Kidney (tissue), 14 donors: Measurements from ENCODE around the gene ZDBF2. TPM values are rescaled to one million over a fixed set of nuclear protein-coding genes. Genes with fewer than 3 reads are reported as not detected.
A peak's percentile ranks its signal among the peaks of the same experiment; 100 is the strongest.

Source experiments
- DNase-seq, 5 donors: peaks; one replicate each; pipeline ENCODE4 v3.0.0-alpha.2; 2013 to 2020
- FAIRE-seq: peaks from 2 replicates; lab custom pipeline; 2012; peaks lifted over from hg19 to GRCh38; lab: Jason Lieb, UNC
- H3K27ac ChIP-seq, 2 donors: one replicate each; pipeline ENCODE4 v1.7.0; 2013; ENCODE audit warnings: low read depth in 2 of 2, low read length in 2 of 2, inconsistent platforms in 1 of 2
- H3K27me3 ChIP-seq: one replicate; pipeline ENCODE4 v1.7.1; 2013; ENCODE audit warnings: low read length, inconsistent platforms; ENCODE audit not compliant: control insufficient read depth, insufficient read depth
- H3K36me3 ChIP-seq, 3 donors: one replicate each; pipeline versions ENCODE4 v1.7.0 to v1.7.1; 2013; ENCODE audit warnings: low read length in 3 of 3, control low read depth in 1 of 3, inconsistent platforms in 1 of 3; ENCODE audit not compliant: insufficient read depth in 3 of 3, control insufficient read depth in 2 of 3
- H3K4me1 ChIP-seq, 3 donors: one replicate each; pipeline versions ENCODE4 v1.7.0 to v1.7.1; 2013; ENCODE audit warnings: low read length in 3 of 3, inconsistent platforms in 1 of 3, low read depth in 1 of 3; ENCODE audit not compliant: control insufficient read depth in 2 of 3, insufficient read depth in 2 of 3
- H3K4me3 ChIP-seq, 3 donors: one replicate each; pipeline versions ENCODE4 v1.7.0 to v1.8.1; 2013; ENCODE audit warnings: low read length in 3 of 3, control low read depth in 1 of 3, inconsistent platforms in 1 of 3
- H3K9ac ChIP-seq, 3 donors: one replicate each; pipeline versions ENCODE4 v1.7.0 to v1.7.1; 2013; ENCODE audit warnings: low read length in 3 of 3, control low read depth in 1 of 3, inconsistent platforms in 1 of 3
- H3K9me3 ChIP-seq, 3 donors: one replicate each; pipeline versions ENCODE4 v1.7.0 to v1.7.1; 2013; ENCODE audit warnings: low read length in 3 of 3, control low read depth in 1 of 3, inconsistent platforms in 1 of 3; ENCODE audit not compliant: control insufficient read depth in 2 of 3, insufficient read depth in 1 of 3
- CTCF ChIP-seq: IDR thresholded peaks from 3 replicates; pipeline ENCODE4 v1.5.1; 2012; ENCODE audit warnings: mild to moderate bottlenecking, moderate library complexity, borderline replicate concordance; ENCODE audit not compliant: insufficient read depth; ENCODE audit errors: extremely low read depth
- intact Hi-C: fragments of 100-400 bp; cut with DNase I; formaldehyde crosslinking; loops from one replicate; pipeline ENCODE4 v1.11.1; 2022
- polyA plus RNA-seq: library from polyadenylated mRNA; stranded (reverse); fragments of 350-450 nt; fragmentation: Illumina TruSeq; extraction: RNeasy Lipid Tissue Mini Kit (QIAGEN cat#74804); gene quantifications from one replicate; pipeline ENCODE4 v1.2.3, GENCODE V29; 2014; ENCODE audit warnings: low read depth, low replicate concordance; ENCODE audit not compliant: insufficient read depth
- total RNA-seq: library from RNA; stranded (reverse); fragmentation: NEBNext Ultra II Directional; extraction: Animal tissue kit (Norgen Biotek cat#: 25700); gene quantifications from one replicate; pipeline ENCODE4 v1.2.1, GENCODE V29; 2021
- donor health status: control.
- donor health status: control.
- donor health status: control.
- donor health status: control.
- donor health status: control.
- donor health status: DM: yes; HTN: yes; CAD: no.
- donor health status: Normal renal cell carcinoma (clear cell type).

The ZDBF2 gene
- total and polyA plus RNA-seq, 2 donors from 2014 or later: 0.90 to 10.5 TPM

- no peak for DNase-seq
- no peak overlapping the region for H3K27ac ChIP-seq
- no peaks in the 10 kb centered on the region for H3K36me3 ChIP-seq
- no peak overlapping the region for H3K9ac ChIP-seq
- no peaks in the 10 kb centered on the region for H3K4me1 ChIP-seq
- no peak for FAIRE-seq
- TF ChIP-seq CTCF: no peak
- intact Hi-C loops: no loop called here
- H3K4me3 ChIP-seq: no peak overlapping the region
- H3K9me3 ChIP-seq: no peaks in the 10 kb centered on the region
- peaks cover 10% of the 10 kb centered on the region for H3K27me3 ChIP-seq
Measured at GRCh38 chr2:206245265-206245672, 29.2 kb upstream of the ZDBF2 start.

- intact Hi-C loops: no loop called here
- no peaks in the 10 kb centered on the region for H3K36me3 ChIP-seq
- H3K4me1 ChIP-seq: no peaks in the 10 kb centered on the region
- no peak for TF ChIP-seq CTCF
- H3K9me3 ChIP-seq: peaks cover 0 to 5% (median 0%) of the 10 kb centered on the region in 3 donors
- peak overlapping the region in 1 of 3 donors; percentile 16 for H3K4me3 ChIP-seq
- DNase-seq (peak in 1 of 5 donors; percentile 23), FAIRE-seq (no peak)
- no peak overlapping the region for H3K9ac ChIP-seq
- H3K27me3 ChIP-seq: peaks cover 33% of the 10 kb centered on the region
- H3K27ac ChIP-seq: no peak overlapping the region
Measured at GRCh38 chr2:206250041-206250897, 24.2 kb upstream of the ZDBF2 start.

GRCh38 chr2:206253125-206253776 lies 21.2 kb upstream of the ZDBF2 start:
- DNase-seq (no peak), FAIRE-seq (no peak)
- Histone ChIP-seq H3K9me3 (peaks cover 0 to 5% (median 0%) of the 10 kb centered on the region in 3 donors), H3K4me3 (no peak overlapping the region), H3K27me3 (peaks cover 43% of the 10 kb centered on the region), H3K4me1 (no peaks in the 10 kb centered on the region), H3K36me3 (no peaks in the 10 kb centered on the region), H3K27ac (no peak overlapping the region), H3K9ac (no peak overlapping the region)
- intact Hi-C loops: no loop called here
- no peak for TF ChIP-seq CTCF
